Prostate gland (tissue), 2 donors: Measurements from ENCODE around the gene FARS2.

Experiments
- CTCF ChIP-seq, 4 experiments: fragments of 200-600 bp in 2 of 4; fragments of 450-650 bp in 2 of 4; sonication (generic) in 2 of 4; IDR thresholded peaks; 1 replicate in 3 of 4; 2 replicates in 1 of 4; pipeline ENCODE4 v1.5.1; 2016 to 2019; ENCODE audit warnings: antibody characterized with exemption in 4 of 4, mild to moderate bottlenecking in 2 of 4, moderate library complexity in 2 of 4
- POLR2A ChIP-seq: fragments of 450-650 bp; IDR thresholded peaks from one replicate; pipeline ENCODE4 v1.6.1; 2016; ENCODE audit warnings: antibody characterized with exemption, mild to moderate bottlenecking

GRCh38 chr6:5213836-5214235 lies 47.5 kb upstream of the FARS2 start:
- no peak for TF ChIP-seq CTCF (IDR thresholded peaks at IDR 0.05)
- no peak for TF ChIP-seq POLR2A
